WI38 (cell line): ENCODE measurements around the gene BIN2.
"Not testable (repeated sequence)": the region's sequence is repeated elsewhere in the genome, so short reads cannot be mapped to it uniquely, and the experiment has no call there.

Experiments
- H3K4me3 ChIP-seq: 2 replicates; pipeline ENCODE4 v1.5.1; 2011; ENCODE audit warnings: low read depth, mild to moderate bottlenecking, control low read depth, low read length
- TF ChIP-seq, protein P1 (sequence below): IDR thresholded peaks from 2 replicates; pipeline ENCODE4 v1.5.1; 2012; ENCODE audit warnings: low read depth, mild to moderate bottlenecking, control low read depth, low read length

The BIN2 gene

DNA sequence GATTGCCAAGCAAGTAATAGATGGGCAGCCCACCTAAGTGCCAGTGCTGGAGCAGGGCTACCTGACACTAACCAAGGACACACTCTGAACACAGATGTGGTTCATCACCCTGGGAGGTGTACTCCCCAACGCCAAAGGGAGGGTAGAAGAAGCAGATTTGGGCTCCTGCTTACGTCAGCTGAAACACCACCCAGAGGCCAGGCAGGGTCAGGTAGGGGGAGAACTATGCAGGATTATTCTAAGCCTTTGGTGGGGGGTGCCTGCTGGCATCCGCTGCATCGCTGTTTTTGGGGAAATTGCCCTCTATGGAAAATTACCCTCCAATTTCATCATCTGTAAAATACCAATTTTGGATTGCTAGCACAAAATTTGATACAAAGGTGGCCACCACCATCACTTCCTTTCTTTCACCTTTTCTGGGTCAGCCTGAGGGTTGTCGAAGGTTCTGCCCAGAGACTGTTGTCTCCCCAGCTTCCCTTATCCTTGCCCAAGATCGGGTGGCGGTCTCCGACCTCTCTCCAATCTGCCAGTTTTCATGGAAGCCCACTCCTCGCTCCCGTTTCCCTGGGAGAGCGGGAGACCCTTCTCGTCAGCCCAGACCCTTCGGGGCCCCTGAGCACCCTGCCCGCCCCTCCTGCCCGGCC is 535 bp downstream of the BIN2 start:
- TF ChIP-seq, protein P1, sequence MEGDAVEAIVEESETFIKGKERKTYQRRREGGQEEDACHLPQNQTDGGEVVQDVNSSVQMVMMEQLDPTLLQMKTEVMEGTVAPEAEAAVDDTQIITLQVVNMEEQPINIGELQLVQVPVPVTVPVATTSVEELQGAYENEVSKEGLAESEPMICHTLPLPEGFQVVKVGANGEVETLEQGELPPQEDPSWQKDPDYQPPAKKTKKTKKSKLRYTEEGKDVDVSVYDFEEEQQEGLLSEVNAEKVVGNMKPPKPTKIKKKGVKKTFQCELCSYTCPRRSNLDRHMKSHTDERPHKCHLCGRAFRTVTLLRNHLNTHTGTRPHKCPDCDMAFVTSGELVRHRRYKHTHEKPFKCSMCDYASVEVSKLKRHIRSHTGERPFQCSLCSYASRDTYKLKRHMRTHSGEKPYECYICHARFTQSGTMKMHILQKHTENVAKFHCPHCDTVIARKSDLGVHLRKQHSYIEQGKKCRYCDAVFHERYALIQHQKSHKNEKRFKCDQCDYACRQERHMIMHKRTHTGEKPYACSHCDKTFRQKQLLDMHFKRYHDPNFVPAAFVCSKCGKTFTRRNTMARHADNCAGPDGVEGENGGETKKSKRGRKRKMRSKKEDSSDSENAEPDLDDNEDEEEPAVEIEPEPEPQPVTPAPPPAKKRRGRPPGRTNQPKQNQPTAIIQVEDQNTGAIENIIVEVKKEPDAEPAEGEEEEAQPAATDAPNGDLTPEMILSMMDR = no peak
- H3K4me3 ChIP-seq = no peak overlapping the region

DNA sequence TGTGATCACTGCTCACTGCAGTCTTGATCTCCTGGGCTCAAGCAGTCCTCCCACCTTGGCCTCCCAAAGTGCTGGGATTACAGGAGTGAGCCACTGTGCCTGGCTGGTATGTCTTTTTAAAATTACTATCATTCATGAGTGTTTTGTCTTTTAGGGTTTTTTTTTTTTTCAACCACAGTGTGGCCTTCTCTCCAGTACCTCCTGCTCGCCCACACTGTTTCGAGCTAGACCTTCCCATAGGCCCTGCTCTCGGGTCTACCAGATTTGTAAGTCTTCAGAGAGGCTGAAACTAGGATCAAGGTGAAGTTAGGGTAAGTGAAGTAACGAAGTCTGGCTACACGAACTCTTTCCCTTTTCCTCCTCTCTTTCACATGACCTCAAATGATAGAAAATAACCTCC is 1.5 kb downstream of the BIN2 start:
- no peak overlapping the region for H3K4me3 ChIP-seq
- TF ChIP-seq, protein P1 = no peak

DNA sequence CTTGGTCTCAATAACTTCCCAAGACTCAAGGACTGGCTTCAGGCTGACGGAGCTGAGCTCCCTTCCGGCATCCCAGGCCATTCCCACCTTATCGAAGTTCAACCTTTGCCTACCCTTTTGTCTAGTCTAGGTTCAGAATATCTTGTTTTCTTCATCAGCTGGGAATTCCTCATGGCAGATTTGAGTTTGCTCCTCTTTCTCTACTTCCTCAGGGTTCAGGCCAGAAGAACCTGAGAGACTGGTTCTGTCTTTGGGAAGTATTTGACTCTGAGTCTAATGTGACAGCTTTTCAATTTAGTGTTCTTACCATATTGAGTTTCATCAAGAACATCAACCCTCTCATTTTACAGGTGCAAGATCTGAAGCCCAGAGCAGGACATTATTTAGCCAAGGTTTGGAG is 2.1 kb downstream of the BIN2 start:
- TF ChIP-seq, protein P1 = no peak
- H3K4me3 ChIP-seq = no peak overlapping the region

DNA sequence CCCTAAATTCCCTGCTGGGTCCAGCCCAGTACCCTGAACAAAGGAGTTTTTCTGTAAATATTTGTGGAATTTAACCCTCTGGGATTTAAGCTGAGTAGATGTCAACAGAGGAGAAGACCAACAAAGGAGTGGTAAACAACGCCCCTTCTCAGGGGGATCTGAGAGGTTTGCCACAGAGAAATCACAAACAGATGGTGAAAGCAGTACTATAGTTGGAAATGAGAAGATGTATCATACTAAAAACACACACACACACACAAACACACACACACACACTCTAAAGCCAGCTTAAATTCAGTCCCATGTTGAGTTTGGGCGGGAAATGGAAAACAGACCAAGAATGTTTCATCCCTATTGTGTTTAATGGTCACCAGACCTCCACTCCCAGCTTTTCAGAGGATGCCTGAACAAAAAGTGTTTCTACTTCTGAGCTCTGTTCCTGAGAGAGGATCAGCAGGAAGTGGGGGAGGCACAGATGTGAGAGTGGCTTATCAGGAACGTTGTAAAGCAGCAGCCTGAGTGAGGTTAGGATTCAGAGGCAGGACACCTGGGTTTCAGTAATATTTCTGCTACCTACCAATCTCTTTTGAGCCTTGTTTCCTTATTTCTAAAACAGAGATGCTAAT is 3.2 kb downstream of the BIN2 start:
- TF ChIP-seq, protein P1 = no peak
- no peak overlapping the region for H3K4me3 ChIP-seq

DNA sequence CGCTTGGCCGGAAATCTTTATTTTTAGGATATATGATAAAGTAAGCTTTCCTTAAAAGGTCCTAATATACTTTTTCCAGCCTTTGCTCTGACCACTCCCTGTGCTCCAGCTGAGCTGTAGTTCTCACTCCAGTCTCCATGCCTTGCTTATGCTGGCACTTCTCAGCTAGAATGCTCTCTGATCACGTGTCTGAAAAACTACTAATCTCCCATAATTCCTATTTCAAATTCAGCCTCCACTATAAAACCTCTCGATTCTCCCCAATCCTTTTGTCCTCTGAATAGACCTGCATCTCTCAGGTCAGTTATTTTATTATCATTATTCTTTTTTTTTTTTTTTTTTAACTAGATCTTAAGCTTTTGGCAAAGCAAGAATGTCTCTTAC is 3.7 kb downstream of the BIN2 start:
- H3K4me3 ChIP-seq = no peak overlapping the region
- TF ChIP-seq, protein P1 = no peak

DNA sequence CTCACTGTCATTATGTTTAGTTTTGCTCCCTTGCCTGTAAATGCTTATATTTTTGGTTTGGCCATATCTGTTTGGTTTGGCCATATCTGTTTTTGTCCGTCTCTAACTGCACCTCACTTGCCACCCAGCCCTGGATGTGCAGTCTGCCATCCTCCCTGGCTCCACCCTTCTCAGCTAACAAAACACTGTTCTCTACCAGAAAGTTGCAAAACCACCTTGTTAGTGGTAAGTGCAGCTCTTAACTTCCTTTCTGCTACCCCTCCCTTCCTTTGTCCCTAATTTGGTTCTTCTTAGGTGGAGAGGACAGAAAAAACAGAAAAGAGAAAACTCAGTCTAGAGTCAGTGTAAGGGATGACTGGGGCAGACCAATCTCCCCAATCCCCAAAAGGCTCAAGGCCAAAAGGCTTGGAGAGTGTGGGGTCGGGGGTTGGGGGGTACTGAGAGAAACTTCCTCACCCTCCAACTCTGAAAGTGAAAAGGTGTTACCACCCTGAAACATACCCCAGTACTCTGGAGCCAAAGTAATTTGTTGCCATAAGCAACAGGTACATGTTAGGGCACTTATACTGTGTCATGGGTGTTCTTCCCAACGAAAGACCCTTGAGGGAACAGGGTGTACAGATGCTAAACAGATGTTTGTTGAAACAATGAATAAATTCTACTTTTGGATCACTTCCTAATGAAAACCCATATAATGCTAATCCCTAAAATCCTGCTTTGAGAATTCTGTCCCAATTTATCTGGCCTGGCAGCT is 5.0 kb downstream of the BIN2 start:
- H3K4me3 ChIP-seq = no peak overlapping the region
- TF ChIP-seq, protein P1 = no peak

DNA sequence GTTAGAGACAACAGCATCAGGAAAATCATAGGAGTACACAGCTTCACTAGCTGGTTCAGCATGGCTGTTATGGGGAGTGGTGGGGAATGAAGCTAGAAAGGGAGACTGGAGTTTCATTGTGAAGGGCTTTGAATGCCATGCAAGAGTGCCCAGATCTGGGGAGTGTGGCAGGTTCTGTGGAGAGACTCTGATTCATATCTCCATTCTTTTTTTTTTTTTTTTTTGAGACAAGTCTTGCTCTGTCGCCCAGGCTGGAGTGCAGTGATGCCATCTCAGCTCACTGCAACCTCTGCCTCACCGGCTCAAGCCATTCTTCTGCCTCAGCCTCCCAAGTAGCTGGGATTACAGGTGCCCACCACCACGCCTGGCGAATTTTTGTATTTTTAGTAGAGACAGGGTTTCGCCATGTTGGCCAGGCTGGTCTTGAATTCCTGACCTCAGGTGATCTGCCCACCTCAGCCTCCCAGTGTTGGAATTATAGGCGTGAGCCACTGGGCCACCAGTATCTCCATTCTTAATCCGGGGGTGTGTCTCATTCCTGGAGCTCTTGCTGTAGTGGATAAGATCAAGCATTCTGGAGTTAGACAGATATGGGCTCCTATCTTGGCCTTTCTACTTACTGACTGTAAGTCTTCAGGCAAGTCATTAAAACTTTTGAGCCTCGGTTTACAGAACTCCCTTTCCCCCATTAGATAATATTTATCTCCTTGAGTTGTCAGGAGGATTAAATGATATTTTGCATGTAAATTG is 5.7 kb downstream of the BIN2 start:
- H3K4me3 ChIP-seq = not testable (repeated sequence)
